ENCODE results near the gene BPIFA2. TPM values are rescaled to one million over a fixed set of nuclear protein-coding genes. Genes with fewer than 3 reads are reported as not detected.

Gene BPIFA2
- polyA plus RNA-seq, 1 donor from 2014 or later: not detected

DNA sequence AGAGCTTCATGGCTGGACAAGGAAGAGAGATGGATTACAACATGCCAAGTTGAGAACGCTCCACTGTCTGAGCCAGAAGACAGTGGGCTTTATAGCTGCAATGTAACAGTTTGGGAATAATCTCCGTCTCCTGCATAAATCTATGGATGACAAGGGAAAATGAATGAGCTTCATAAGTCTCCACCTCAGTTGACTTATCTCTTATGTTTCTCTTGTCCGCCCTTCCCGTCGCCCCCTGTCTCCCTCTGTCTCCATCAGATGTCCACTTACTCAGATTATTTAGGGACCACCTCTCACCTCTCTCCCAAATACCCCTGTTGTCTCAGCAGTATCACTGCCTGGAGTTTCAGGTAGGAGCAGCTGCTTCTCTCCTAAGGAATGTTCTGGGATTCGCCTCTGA lies 13.7 kb upstream of the BPIFA2 start:
- Histone ChIP-seq H3K9me3 (ENCODE audit: low read length) (no peaks in the 10 kb centered on the region), H2AFZ (ENCODE audit: low read depth, low read length) (no peak overlapping the region), H3K79me2 (replicated peaks; ENCODE audit: insufficient read depth, low read length) (no peaks in the 10 kb centered on the region), H3K4me2 (ENCODE audit: low read length) (no peak overlapping the region), H3K27ac (ENCODE audit: low read length) (no peak overlapping the region), H3K9me2 (ENCODE audit: insufficient read depth, low read length) (no peaks in the 10 kb centered on the region), H3K9ac (ENCODE audit: low read length) (no peak overlapping the region), H3K36me3 (ENCODE audit: insufficient read depth, low read length) (no peaks in the 10 kb centered on the region), H3F3A (ENCODE audit: insufficient read depth, low read length, poor library complexity, severe bottlenecking) (no peaks in the 10 kb centered on the region), H4K20me1 (ENCODE audit: insufficient read depth) (no peaks in the 10 kb centered on the region), H3K27me3 (ENCODE audit: insufficient read depth, low read depth, low read length) (no peaks in the 10 kb centered on the region), H3K4me3 (ENCODE audit: low read length) (no peak overlapping the region)
- TF ChIP-seq EZH2 (IDR thresholded peaks at IDR 0.05; ENCODE audit: borderline replicate concordance, insufficient read depth, low read length, poor library complexity, severe bottlenecking) (no peak), TAF1 (IDR thresholded peaks at IDR 0.05; ENCODE audit: low read depth) (no peak), SMC3 (conservative IDR thresholded peaks at IDR 0.05; ENCODE audit: poor library complexity) (no peak), MXI1 (conservative IDR thresholded peaks at IDR 0.05; ENCODE audit: poor library complexity, severe bottlenecking) (no peak), EP300 (conservative IDR thresholded peaks at IDR 0.05; ENCODE audit: poor library complexity, severe bottlenecking) (no peak), CTCF (IDR thresholded peaks at IDR 0.05; ENCODE audit: poor library complexity, severe bottlenecking) (no peak), POLR2AphosphoS5 (IDR thresholded peaks at IDR 0.05) (no peak), RAD21 (conservative IDR thresholded peaks at IDR 0.05) (no peak)
- TF ChIP-seq, protein P1, sequence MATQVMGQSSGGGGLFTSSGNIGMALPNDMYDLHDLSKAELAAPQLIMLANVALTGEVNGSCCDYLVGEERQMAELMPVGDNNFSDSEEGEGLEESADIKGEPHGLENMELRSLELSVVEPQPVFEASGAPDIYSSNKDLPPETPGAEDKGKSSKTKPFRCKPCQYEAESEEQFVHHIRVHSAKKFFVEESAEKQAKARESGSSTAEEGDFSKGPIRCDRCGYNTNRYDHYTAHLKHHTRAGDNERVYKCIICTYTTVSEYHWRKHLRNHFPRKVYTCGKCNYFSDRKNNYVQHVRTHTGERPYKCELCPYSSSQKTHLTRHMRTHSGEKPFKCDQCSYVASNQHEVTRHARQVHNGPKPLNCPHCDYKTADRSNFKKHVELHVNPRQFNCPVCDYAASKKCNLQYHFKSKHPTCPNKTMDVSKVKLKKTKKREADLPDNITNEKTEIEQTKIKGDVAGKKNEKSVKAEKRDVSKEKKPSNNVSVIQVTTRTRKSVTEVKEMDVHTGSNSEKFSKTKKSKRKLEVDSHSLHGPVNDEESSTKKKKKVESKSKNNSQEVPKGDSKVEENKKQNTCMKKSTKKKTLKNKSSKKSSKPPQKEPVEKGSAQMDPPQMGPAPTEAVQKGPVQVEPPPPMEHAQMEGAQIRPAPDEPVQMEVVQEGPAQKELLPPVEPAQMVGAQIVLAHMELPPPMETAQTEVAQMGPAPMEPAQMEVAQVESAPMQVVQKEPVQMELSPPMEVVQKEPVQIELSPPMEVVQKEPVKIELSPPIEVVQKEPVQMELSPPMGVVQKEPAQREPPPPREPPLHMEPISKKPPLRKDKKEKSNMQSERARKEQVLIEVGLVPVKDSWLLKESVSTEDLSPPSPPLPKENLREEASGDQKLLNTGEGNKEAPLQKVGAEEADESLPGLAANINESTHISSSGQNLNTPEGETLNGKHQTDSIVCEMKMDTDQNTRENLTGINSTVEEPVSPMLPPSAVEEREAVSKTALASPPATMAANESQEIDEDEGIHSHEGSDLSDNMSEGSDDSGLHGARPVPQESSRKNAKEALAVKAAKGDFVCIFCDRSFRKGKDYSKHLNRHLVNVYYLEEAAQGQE (IDR thresholded peaks at IDR 0.05; ENCODE audit: borderline replicate concordance): no peak

GRCh38 chr20:33158637-33159385 lies 9.1 kb upstream of the BPIFA2 start:
- TF ChIP-seq SMC3 (conservative IDR thresholded peaks at IDR 0.05; ENCODE audit: poor library complexity): no peak
- no peak for TF ChIP-seq MXI1 (conservative IDR thresholded peaks at IDR 0.05; ENCODE audit: poor library complexity, severe bottlenecking)
- TF ChIP-seq, protein P1 (IDR thresholded peaks at IDR 0.05; ENCODE audit: borderline replicate concordance): no peak
- no peak for TF ChIP-seq TAF1 (IDR thresholded peaks at IDR 0.05; ENCODE audit: low read depth)
- TF ChIP-seq EZH2 (IDR thresholded peaks at IDR 0.05; ENCODE audit: borderline replicate concordance, insufficient read depth, low read length, poor library complexity, severe bottlenecking): no peak
- no peak for TF ChIP-seq POLR2AphosphoS5 (IDR thresholded peaks at IDR 0.05)
- no peak for TF ChIP-seq EP300 (conservative IDR thresholded peaks at IDR 0.05; ENCODE audit: poor library complexity, severe bottlenecking)
- no peak for TF ChIP-seq CTCF (IDR thresholded peaks at IDR 0.05; ENCODE audit: poor library complexity, severe bottlenecking)
- TF ChIP-seq RAD21 (conservative IDR thresholded peaks at IDR 0.05): no peak
- no peaks in the 10 kb centered on the region for H3F3A ChIP-seq (ENCODE audit: insufficient read depth, low read length, poor library complexity, severe bottlenecking)
- no peak overlapping the region for H3K4me3 ChIP-seq (ENCODE audit: low read length)
- H3K4me2 ChIP-seq (ENCODE audit: low read length): no peak overlapping the region
- no peak overlapping the region for H2AFZ ChIP-seq (ENCODE audit: low read depth, low read length)
- H3K9ac ChIP-seq (ENCODE audit: low read length): no peak overlapping the region
- no peaks in the 10 kb centered on the region for H3K27me3 ChIP-seq (ENCODE audit: insufficient read depth, low read depth, low read length)
- H3K9me2 ChIP-seq (ENCODE audit: insufficient read depth, low read length): no peaks in the 10 kb centered on the region
- no peaks in the 10 kb centered on the region for H3K79me2 ChIP-seq (replicated peaks; ENCODE audit: insufficient read depth, low read length)
- H3K9me3 ChIP-seq (ENCODE audit: low read length): no peaks in the 10 kb centered on the region
- H3K36me3 ChIP-seq (ENCODE audit: insufficient read depth, low read length): no peaks in the 10 kb centered on the region
- H4K20me1 ChIP-seq (ENCODE audit: insufficient read depth): no peaks in the 10 kb centered on the region
- no peak overlapping the region for H3K27ac ChIP-seq (ENCODE audit: low read length)
